Neutrophil (primary cell): ENCODE measurements around the gene LCA5L.

ENCODE experiments used
- H3K27ac ChIP-seq: fragments of 200-600 bp; sonication (generic); 2 replicates; pipeline ENCODE4 v1.5.1; 2016; ENCODE audit warnings: mild to moderate bottlenecking, moderate library complexity
- H3K27me3 ChIP-seq: fragments of 200-600 bp; sonication (generic); 2 replicates; pipeline ENCODE4 v1.6.0; 2016; ENCODE audit warnings: mild to moderate bottlenecking
- H3K36me3 ChIP-seq: fragments of 200-600 bp; sonication (generic); 2 replicates; pipeline ENCODE4 v1.5.1; 2017
- H3K4me1 ChIP-seq, 2 experiments: fragments of 200-600 bp in 1 of 2; sonication (generic) in 1 of 2; 1 replicate in 1 of 2; 2 replicates in 1 of 2; pipeline versions ENCODE4 v1.5.1 to v1.6.1; 2013 to 2016; ENCODE audit warnings: low read depth in 1 of 2, low read length in 1 of 2, mild to moderate bottlenecking in 1 of 2, moderate library complexity in 1 of 2; ENCODE audit not compliant: control insufficient read depth in 1 of 2, insufficient read depth in 1 of 2
- H3K4me3 ChIP-seq, 2 experiments: fragments of 200-600 bp in 1 of 2; sonication (generic) in 1 of 2; 1 replicate in 1 of 2; 2 replicates in 1 of 2; pipeline ENCODE4 v1.5.1; 2013 to 2016; ENCODE audit warnings: low read depth in 1 of 2, low read length in 1 of 2, mild to moderate bottlenecking in 1 of 2, moderate library complexity in 1 of 2
- H3K9me3 ChIP-seq: fragments of 200-600 bp; sonication (generic); 2 replicates; pipeline ENCODE4 v1.5.1; 2016
- TF ChIP-seq, protein P1 (sequence below): fragments of 200-600 bp; sonication (generic); IDR thresholded peaks from 2 replicates; pipeline ENCODE4 v1.5.1; 2016; ENCODE audit warnings: antibody characterized with exemption

Gene LCA5L

DNA sequence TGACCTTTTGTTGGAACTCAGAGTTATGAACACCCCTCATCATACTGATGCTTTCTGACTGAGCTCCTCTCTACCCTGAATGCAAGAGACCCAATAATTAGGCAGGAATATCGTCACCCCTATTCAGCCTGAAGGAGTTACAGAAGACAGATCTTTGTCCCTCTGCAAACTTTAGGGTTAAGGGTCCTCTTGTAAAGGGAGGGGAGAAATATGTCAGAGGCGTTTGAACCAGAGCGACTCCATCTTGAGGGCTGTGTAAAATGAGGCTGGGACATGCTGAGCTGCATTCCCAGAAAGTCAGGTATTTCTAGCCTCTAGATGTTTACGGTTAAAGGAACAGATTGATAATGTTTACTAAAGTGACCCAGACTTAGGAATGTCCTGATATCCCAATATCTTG lies 86.2 kb downstream of the LCA5L start:
- Histone ChIP-seq H3K27me3 (no peaks in the 10 kb centered on the region), H3K4me1 (peaks cover 32% of the 10 kb centered on the region in 2 experiments), H3K4me3 (no peak overlapping the region)

More for the DNA sequence above, 86.2 kb downstream of the LCA5L start:
- TF ChIP-seq, protein P1, sequence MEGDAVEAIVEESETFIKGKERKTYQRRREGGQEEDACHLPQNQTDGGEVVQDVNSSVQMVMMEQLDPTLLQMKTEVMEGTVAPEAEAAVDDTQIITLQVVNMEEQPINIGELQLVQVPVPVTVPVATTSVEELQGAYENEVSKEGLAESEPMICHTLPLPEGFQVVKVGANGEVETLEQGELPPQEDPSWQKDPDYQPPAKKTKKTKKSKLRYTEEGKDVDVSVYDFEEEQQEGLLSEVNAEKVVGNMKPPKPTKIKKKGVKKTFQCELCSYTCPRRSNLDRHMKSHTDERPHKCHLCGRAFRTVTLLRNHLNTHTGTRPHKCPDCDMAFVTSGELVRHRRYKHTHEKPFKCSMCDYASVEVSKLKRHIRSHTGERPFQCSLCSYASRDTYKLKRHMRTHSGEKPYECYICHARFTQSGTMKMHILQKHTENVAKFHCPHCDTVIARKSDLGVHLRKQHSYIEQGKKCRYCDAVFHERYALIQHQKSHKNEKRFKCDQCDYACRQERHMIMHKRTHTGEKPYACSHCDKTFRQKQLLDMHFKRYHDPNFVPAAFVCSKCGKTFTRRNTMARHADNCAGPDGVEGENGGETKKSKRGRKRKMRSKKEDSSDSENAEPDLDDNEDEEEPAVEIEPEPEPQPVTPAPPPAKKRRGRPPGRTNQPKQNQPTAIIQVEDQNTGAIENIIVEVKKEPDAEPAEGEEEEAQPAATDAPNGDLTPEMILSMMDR, result no peak
- no peaks in the 10 kb centered on the region for H3K9me3 ChIP-seq
- H3K36me3 ChIP-seq, result no peaks in the 10 kb centered on the region
- H3K27ac ChIP-seq, result no peak overlapping the region
